Sigmoid colon (tissue), 7 donors: ENCODE results near the gene PARS2. TPM values are rescaled to one million over a fixed set of nuclear protein-coding genes. Genes with fewer than 3 reads are reported as not detected.
A peak's percentile ranks its signal among the peaks of the same experiment; 100 is the strongest.

Experiments
- DNase-seq: peaks from one replicate; pipeline ENCODE4 v3.0.0-alpha.2; 2019
- H3K27ac ChIP-seq, 4 donors: fragments of 200-600 bp; sonication (generic); one replicate each; pipeline ENCODE4 v1.5.1; 2016 to 2019; ENCODE audit warnings: mild to moderate bottlenecking in 1 of 4
- H3K27me3 ChIP-seq, 3 donors: fragments of 200-600 bp; sonication (generic); one replicate each; pipeline ENCODE4 v1.5.1; 2019; ENCODE audit warnings: mild to moderate bottlenecking in 1 of 3
- H3K36me3 ChIP-seq, 4 donors: fragments of 200-600 bp; sonication (generic); one replicate each; pipeline ENCODE4 v1.5.1; 2016 to 2019
- H3K4me1 ChIP-seq, 4 donors: fragments of 200-600 bp; sonication (generic); one replicate each; pipeline ENCODE4 v1.5.1; 2017 to 2019
- H3K4me3 ChIP-seq, 4 donors: fragments of 200-600 bp; sonication (generic); one replicate each; pipeline ENCODE4 v1.5.1; 2017 to 2019; ENCODE audit warnings: mild to moderate bottlenecking in 2 of 4, moderate library complexity in 1 of 4
- H3K9me3 ChIP-seq, 4 donors: fragments of 200-600 bp in 3 of 4; sonication (generic) in 3 of 4; one replicate each; pipeline versions ENCODE4 v1.5.1 to v1.6.1; 2013 to 2019
- CTCF ChIP-seq, 4 experiments: fragments of 450-650 bp in 3 of 4; fragments of 200-600 bp in 1 of 4; IDR thresholded peaks; one replicate each; pipeline ENCODE4 v1.5.1; 2016 to 2019; ENCODE audit warnings: antibody characterized with exemption in 4 of 4, mild to moderate bottlenecking in 3 of 4, moderate library complexity in 2 of 4
- EP300 ChIP-seq, 4 donors: sonication (generic); formaldehyde crosslinking; IDR thresholded peaks; one replicate each; pipeline ENCODE4 v1.6.1; 2017; ENCODE audit warnings: antibody characterized with exemption in 4 of 4
- POLR2A ChIP-seq, 2 donors: fragments of 450-650 bp; IDR thresholded peaks; one replicate each; pipeline ENCODE4 v1.6.1; 2016; ENCODE audit warnings: antibody characterized with exemption in 2 of 2, mild to moderate bottlenecking in 2 of 2, moderate library complexity in 2 of 2
- POLR2AphosphoS5 ChIP-seq, 4 donors: sonication (generic); formaldehyde crosslinking; IDR thresholded peaks; one replicate each; pipeline ENCODE4 v1.6.1; 2017; ENCODE audit warnings: antibody characterized with exemption in 4 of 4
- WGBS, 2 donors: extraction: QIAGEN DNeasy Blood & Tissue Kit; methylation state at CpG; one replicate each; pipeline ENCODE4 v1.1.7; 2013; 5-methylcytosine and 5-hydroxymethylcytosine counted together
- intact Hi-C: fragments of 100-400 bp; cut with DNase I; formaldehyde crosslinking; loops from one replicate; pipeline ENCODE4 v1.15.1; 2023
- polyA plus RNA-seq, 3 donors: library from polyadenylated mRNA; stranded (reverse); fragments of 200-250 nt; gene quantifications; one replicate each; pipeline ENCODE4 v1.2.3, GENCODE V29; 2013
- total RNA-seq, 4 donors: library from RNA; depleted of rRNA; stranded (reverse); fragments of >200 nt; gene quantifications; one replicate each; pipeline ENCODE4 v1.1.0, GENCODE V29; 2016
- donor health status: healthy with polysubstance abuse.
- donor health status: Bipolar disorder and iron deficiency.
- donor health status: healthy.

PARS2 gene
- total and polyA plus RNA-seq, 7 donors, result 3.3 to 6.0 (median 5.1) TPM

GRCh38 chr1:54714881-54715492 is 49.3 kb downstream of the PARS2 start:
- Histone ChIP-seq H3K9me3 (no peaks in the 10 kb centered on the region), H3K27me3 (no peaks in the 10 kb centered on the region), H3K36me3 (peaks cover 0 to 26% (median 0%) of the 10 kb centered on the region in 4 donors), H3K27ac (peak overlapping the region; percentile 75 to 86 (median 80)), H3K4me3 (peak overlapping the region; percentile 73 to 84 (median 77)), H3K4me1 (peaks cover 0 to 18% (median 15%) of the 10 kb centered on the region in 4 donors)
- no peak for DNase-seq
- no peak for TF ChIP-seq POLR2AphosphoS5 (IDR thresholded peaks at IDR 0.05)
- no peak for TF ChIP-seq CTCF (IDR thresholded peaks at IDR 0.05)
- TF ChIP-seq EP300 (IDR thresholded peaks at IDR 0.05), result no peak
- no peak for TF ChIP-seq POLR2A (IDR thresholded peaks at IDR 0.05)
- WGBS, 2 donors, result 94 to 97% methylated on average over 7 of the region's 7 CpGs
- intact Hi-C loops, result loop anchor here (5.0 to 10.0 kb wide), 4 partner anchors 47 to 220 kb away; partner anchors contain the start of genes ACOT11, PARS2 and TTC22

GRCh38 chr1:54711536-54711935 is 52.8 kb downstream of the PARS2 start:
- Histone ChIP-seq H3K36me3 (peaks cover 0 to 13% (median 0%) of the 10 kb centered on the region in 4 donors), H3K9me3 (no peaks in the 10 kb centered on the region), H3K4me3 (no peak overlapping the region), H3K4me1 (peaks cover 0 to 12% (median 11%) of the 10 kb centered on the region in 4 donors), H3K27me3 (no peaks in the 10 kb centered on the region), H3K27ac (no peak overlapping the region)
- 87 to 88% methylated on average over 10 of the region's 10 CpGs for WGBS, 2 donors
- DNase-seq, result no peak
- no peak for TF ChIP-seq EP300 (IDR thresholded peaks at IDR 0.05)
- TF ChIP-seq CTCF (IDR thresholded peaks at IDR 0.05), result no peak
- no peak for TF ChIP-seq POLR2AphosphoS5 (IDR thresholded peaks at IDR 0.05)
- TF ChIP-seq POLR2A (IDR thresholded peaks at IDR 0.05), result no peak
- intact Hi-C loops, result loop anchor here (10.0 kb wide), 1 partner anchor 217 kb away; no protein-coding TSS in a partner anchor

- Histone ChIP-seq H3K9me3 (no peaks in the 10 kb centered on the region), H3K27ac (no peak overlapping the region), H3K36me3 (peaks cover 0 to 18% (median 0%) of the 10 kb centered on the region in 4 donors), H3K27me3 (no peaks in the 10 kb centered on the region), H3K4me3 (no peak overlapping the region), H3K4me1 (peaks cover 0 to 7% (median 7%) of the 10 kb centered on the region in 4 donors)
- intact Hi-C loops, result loop anchor here (10.0 kb wide), 1 partner anchor 216 kb away; no protein-coding TSS in a partner anchor
- TF ChIP-seq POLR2A (IDR thresholded peaks at IDR 0.05) (no peak), CTCF (IDR thresholded peaks at IDR 0.05) (no peak), POLR2AphosphoS5 (IDR thresholded peaks at IDR 0.05) (no peak), EP300 (IDR thresholded peaks at IDR 0.05) (no peak)
- DNase-seq, result no peak
- WGBS, 2 donors, result 90 to 92% methylated on average over 6 of the region's 6 CpGs
These were observed 53.5 kb downstream of the PARS2 start for GRCh38 chr1:54710841-54711240.

- H3K4me1 ChIP-seq, result peaks cover 0 to 7% (median 7%) of the 10 kb centered on the region in 4 donors
- TF ChIP-seq POLR2AphosphoS5 (IDR thresholded peaks at IDR 0.05), result no peak
- no peak for TF ChIP-seq POLR2A (IDR thresholded peaks at IDR 0.05)
- no peak for TF ChIP-seq CTCF (IDR thresholded peaks at IDR 0.05)
- no peak for TF ChIP-seq EP300 (IDR thresholded peaks at IDR 0.05)
- H3K27me3 ChIP-seq, result no peaks in the 10 kb centered on the region
- H3K9me3 ChIP-seq, result no peaks in the 10 kb centered on the region
- DNase-seq, result no peak
- H3K4me3 ChIP-seq, result no peak overlapping the region
- H3K36me3 ChIP-seq, result peaks cover 0 to 18% (median 0%) of the 10 kb centered on the region in 4 donors
- intact Hi-C loops, result loop anchor here (10.0 kb wide), 1 partner anchor 216 kb away; no protein-coding TSS in a partner anchor
- WGBS, 2 donors, result 88 to 92% methylated on average over 3 of the region's 3 CpGs
- no peak overlapping the region for H3K27ac ChIP-seq
These were observed 53.9 kb downstream of the PARS2 start for GRCh38 chr1:54710434-54710833.
